ENCODE measurements around the gene DAZAP1.
A peak's percentile ranks its signal among the peaks of the same experiment; 100 is the strongest.

DNA sequence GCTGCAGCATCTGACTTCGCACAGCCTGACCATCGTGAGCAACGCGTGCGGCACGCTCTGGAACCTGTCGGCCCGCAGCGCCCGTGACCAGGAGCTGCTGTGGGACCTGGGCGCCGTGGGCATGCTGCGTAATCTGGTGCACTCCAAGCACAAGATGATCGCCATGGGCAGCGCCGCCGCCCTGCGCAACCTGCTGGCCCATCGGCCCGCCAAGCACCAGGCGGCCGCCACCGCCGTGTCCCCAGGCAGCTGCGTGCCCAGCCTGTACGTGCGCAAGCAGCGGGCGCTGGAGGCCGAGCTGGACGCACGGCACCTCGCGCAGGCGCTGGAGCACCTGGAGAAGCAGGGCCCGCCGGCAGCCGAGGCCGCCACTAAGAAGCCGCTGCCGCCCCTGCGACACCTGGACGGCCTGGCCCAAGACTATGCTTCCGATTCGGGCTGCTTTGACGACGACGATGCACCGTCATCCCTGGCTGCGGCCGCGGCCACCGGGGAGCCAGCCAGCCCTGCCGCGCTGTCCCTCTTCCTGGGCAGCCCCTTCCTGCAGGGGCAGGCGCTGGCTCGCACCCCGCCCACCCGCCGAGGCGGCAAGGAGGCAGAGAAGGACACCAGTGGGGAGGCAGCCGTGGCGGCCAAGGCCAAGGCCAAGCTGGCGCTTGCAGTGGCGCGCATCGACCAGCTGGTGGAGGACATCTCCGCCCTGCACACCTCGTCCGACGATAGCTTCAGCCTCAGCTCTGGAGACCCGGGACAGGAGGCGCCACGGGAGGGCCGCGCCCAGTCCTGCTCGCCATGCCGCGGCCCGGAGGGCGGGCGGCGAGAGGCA lies 58.0 kb downstream of the DAZAP1 start:
- no peak for TF ChIP-seq POLR2A (IDR thresholded peaks at IDR 0.05)
- TF ChIP-seq, protein P1, sequence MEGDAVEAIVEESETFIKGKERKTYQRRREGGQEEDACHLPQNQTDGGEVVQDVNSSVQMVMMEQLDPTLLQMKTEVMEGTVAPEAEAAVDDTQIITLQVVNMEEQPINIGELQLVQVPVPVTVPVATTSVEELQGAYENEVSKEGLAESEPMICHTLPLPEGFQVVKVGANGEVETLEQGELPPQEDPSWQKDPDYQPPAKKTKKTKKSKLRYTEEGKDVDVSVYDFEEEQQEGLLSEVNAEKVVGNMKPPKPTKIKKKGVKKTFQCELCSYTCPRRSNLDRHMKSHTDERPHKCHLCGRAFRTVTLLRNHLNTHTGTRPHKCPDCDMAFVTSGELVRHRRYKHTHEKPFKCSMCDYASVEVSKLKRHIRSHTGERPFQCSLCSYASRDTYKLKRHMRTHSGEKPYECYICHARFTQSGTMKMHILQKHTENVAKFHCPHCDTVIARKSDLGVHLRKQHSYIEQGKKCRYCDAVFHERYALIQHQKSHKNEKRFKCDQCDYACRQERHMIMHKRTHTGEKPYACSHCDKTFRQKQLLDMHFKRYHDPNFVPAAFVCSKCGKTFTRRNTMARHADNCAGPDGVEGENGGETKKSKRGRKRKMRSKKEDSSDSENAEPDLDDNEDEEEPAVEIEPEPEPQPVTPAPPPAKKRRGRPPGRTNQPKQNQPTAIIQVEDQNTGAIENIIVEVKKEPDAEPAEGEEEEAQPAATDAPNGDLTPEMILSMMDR (IDR thresholded peaks at IDR 0.05 in 4 of 5, conservative IDR thresholded peaks at IDR 0.05 in 1 of 5) = peak in 2 of 5 experiments; percentile 24 to 42

Data from gastrocnemius medialis (tissue), 4 donors.